Uterus (tissue), 2 donors: ENCODE measurements around the gene PTPN1.

Experiments
- POLR2A ChIP-seq, 2 donors: fragments of 450-650 bp; IDR thresholded peaks; one replicate each; pipeline ENCODE4 v1.6.1; 2016; ENCODE audit warnings: antibody characterized with exemption in 2 of 2, mild to moderate bottlenecking in 1 of 2, moderate library complexity in 1 of 2
- TF ChIP-seq, protein P1 (sequence below), 4 experiments: fragments of 200-600 bp in 2 of 4; fragments of 450-650 bp in 2 of 4; sonication (generic) in 2 of 4; IDR thresholded peaks; one replicate each; pipeline ENCODE4 v1.5.1; 2016 to 2019; ENCODE audit warnings: antibody characterized with exemption in 4 of 4, mild to moderate bottlenecking in 2 of 4, moderate library complexity in 1 of 4

DNA sequence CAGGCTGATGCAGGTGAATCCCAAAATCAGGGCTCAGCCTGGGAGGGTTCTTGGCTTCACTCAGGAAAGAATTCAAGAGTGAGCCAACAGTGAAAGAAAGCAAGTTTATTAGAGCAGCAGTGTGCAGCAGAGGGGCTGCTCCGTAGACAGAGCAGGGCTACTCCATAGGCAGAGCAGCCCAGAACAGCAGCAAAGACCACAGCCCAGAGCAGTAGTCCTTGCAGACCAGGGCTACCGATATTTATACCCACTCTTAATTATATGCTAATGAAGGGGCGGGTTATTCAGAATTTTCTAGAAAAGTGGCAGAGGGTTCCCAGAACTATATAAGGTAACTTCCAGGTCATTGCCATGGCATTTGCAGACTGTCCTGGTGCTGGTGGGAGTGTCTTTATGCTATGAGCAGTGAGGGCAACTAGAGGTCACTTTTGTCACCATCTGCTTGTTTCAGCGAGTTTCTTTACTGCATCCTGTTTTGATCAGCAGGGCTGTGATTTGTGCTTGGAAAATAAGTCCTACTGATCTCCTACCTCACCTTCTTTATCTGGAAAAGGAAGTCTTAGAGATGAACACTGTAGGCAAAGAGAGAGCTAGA lies 39.8 kb upstream of the PTPN1 start:
- TF ChIP-seq, protein P1, sequence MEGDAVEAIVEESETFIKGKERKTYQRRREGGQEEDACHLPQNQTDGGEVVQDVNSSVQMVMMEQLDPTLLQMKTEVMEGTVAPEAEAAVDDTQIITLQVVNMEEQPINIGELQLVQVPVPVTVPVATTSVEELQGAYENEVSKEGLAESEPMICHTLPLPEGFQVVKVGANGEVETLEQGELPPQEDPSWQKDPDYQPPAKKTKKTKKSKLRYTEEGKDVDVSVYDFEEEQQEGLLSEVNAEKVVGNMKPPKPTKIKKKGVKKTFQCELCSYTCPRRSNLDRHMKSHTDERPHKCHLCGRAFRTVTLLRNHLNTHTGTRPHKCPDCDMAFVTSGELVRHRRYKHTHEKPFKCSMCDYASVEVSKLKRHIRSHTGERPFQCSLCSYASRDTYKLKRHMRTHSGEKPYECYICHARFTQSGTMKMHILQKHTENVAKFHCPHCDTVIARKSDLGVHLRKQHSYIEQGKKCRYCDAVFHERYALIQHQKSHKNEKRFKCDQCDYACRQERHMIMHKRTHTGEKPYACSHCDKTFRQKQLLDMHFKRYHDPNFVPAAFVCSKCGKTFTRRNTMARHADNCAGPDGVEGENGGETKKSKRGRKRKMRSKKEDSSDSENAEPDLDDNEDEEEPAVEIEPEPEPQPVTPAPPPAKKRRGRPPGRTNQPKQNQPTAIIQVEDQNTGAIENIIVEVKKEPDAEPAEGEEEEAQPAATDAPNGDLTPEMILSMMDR (IDR thresholded peaks at IDR 0.05), result no peak
- TF ChIP-seq POLR2A (IDR thresholded peaks at IDR 0.05), result no peak
